Measurements from ENCODE around the gene PLD3. TPM values are rescaled to one million over a fixed set of nuclear protein-coding genes. Genes with fewer than 3 reads are reported as not detected.
A peak's percentile ranks its signal among the peaks of the same experiment; 100 is the strongest.

Gene PLD3
- polyA plus RNA-seq, 1 donor: 272 TPM

DNA sequence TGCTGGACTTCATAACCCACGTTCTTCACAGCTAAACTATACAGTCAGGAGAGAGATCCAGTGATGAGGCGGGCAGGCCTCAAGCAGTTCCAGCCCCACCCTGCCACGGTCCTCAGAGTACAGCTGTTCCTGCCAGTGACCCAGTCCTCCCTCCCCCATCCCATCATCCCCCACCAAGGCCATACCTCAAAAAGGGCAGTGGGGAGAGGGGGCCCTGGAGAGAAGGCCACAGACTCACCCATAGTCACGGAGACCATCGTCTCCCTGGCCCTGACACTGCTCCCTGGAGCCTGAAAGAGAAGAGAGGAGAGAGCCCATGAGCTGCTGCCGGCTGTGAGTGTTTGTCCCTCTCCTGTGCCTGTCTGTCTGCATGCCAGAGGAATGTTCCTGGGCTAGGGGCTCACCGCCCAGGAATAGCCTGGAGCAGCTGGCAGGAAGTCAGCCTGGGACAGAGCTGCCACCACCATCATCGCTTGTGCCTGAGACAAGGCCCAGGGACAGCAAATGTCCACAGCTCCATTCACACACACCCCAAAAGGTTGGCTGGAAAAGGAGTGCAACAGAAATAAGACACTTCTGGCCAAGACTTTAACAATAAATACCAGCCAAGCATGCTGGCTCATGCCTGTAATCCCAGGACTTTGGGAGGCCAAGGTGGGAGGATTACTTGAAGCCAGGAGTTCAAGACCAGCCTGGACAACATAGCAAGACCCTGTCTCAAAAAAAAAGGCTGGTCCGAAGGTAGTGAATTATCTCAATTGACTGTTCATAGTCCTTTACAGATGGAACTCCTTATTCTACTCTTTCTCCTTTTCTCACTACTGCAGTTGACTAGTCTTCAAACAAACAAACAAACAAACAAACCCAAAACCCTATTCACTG is 6.7 kb upstream of the PLD3 start:
- Histone ChIP-seq H3K27ac (ENCODE audit: low read length) (no peak overlapping the region), H3K9me3 (ENCODE audit: control insufficient read depth, low read depth, low read length) (no peaks in the 10 kb centered on the region), H3K4me1 (ENCODE audit: control insufficient read depth, insufficient read depth, low read length) (no peaks in the 10 kb centered on the region), H3K27me3 (ENCODE audit: control insufficient read depth, insufficient read depth, low read length) (no peaks in the 10 kb centered on the region), H3K4me3 (ENCODE audit: low read length) (no peak overlapping the region), H3K36me3 (ENCODE audit: control insufficient read depth, insufficient read depth, low read length) (no peaks in the 10 kb centered on the region)
- no peak for DNase-seq
- no CpG with 5 or more reads among the region's 9 CpGs for WGBS (ENCODE audit: insufficient coverage, low lambda C conversion rate)

- H3K4me3 ChIP-seq (ENCODE audit: low read length): no peak overlapping the region
- no peak overlapping the region for H3K27ac ChIP-seq (ENCODE audit: low read length)
- no peak for DNase-seq
- H3K36me3 ChIP-seq (ENCODE audit: control insufficient read depth, insufficient read depth, low read length): no peaks in the 10 kb centered on the region
- no peaks in the 10 kb centered on the region for H3K9me3 ChIP-seq (ENCODE audit: control insufficient read depth, low read depth, low read length)
- H3K4me1 ChIP-seq (ENCODE audit: control insufficient read depth, insufficient read depth, low read length): no peaks in the 10 kb centered on the region
- H3K27me3 ChIP-seq (ENCODE audit: control insufficient read depth, insufficient read depth, low read length): no peaks in the 10 kb centered on the region
- 100% methylated on average over 2 of the region's 11 CpGs for WGBS (ENCODE audit: insufficient coverage, low lambda C conversion rate)
Observed at GRCh38 chr19:40342644-40343311, 5.7 kb upstream of the PLD3 start.

GRCh38 chr19:40344422-40344821 is 4.1 kb upstream of the PLD3 start:
- no peaks in the 10 kb centered on the region for H3K36me3 ChIP-seq (ENCODE audit: control insufficient read depth, insufficient read depth, low read length)
- no peaks in the 10 kb centered on the region for H3K9me3 ChIP-seq (ENCODE audit: control insufficient read depth, low read depth, low read length)
- no peak for DNase-seq
- H3K4me3 ChIP-seq (ENCODE audit: low read length): no peak overlapping the region
- H3K4me1 ChIP-seq (ENCODE audit: control insufficient read depth, insufficient read depth, low read length): no peaks in the 10 kb centered on the region
- no peaks in the 10 kb centered on the region for H3K27me3 ChIP-seq (ENCODE audit: control insufficient read depth, insufficient read depth, low read length)
- no CpG with 5 or more reads among the region's 7 CpGs for WGBS (ENCODE audit: insufficient coverage, low lambda C conversion rate)
- no peak overlapping the region for H3K27ac ChIP-seq (ENCODE audit: low read length)

DNA sequence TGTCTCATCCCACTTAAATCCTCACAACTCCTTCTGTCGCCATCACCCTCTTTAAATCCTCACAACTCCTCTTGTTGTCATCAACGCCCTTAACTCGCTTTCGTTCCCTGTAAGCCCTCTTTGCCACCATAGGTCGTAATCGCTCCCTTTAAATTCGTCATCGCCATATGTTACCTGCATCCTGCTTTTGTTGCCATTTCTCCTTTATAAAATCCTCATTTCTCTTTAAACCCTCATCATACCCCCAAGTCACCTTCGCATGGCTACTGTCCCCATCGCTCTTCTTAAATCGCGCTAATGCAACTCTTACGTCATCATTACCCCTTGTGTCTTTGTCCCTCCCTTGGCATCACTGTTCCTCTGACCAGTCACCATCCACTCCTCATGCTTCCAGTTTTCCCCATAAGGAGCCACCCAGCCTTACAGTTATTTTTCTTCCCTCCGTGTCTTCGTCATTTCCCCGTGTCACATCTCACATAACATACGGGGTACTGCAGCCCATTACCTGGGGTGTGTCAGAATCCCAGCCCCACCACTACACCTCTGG is 539 bp downstream of the PLD3 start:
- H3K4me3 ChIP-seq (ENCODE audit: low read length): peak overlapping the region; percentile 76
- H3K4me1 ChIP-seq (ENCODE audit: control insufficient read depth, insufficient read depth, low read length): no peaks in the 10 kb centered on the region
- no peaks in the 10 kb centered on the region for H3K27me3 ChIP-seq (ENCODE audit: control insufficient read depth, insufficient read depth, low read length)
- H3K27ac ChIP-seq (ENCODE audit: low read length): peak overlapping the region; percentile 0
- H3K9me3 ChIP-seq (ENCODE audit: control insufficient read depth, low read depth, low read length): no peaks in the 10 kb centered on the region
- H3K36me3 ChIP-seq (ENCODE audit: control insufficient read depth, insufficient read depth, low read length): no peaks in the 10 kb centered on the region
- peak; percentile 11 to 56 for DNase-seq
- 11% methylated on average over 12 of the region's 17 CpGs for WGBS (ENCODE audit: insufficient coverage, low lambda C conversion rate)

GRCh38 chr19:40355975-40356680 is 7.6 kb downstream of the PLD3 start:
- 100% methylated on average over 3 of the region's 9 CpGs for WGBS (ENCODE audit: insufficient coverage, low lambda C conversion rate)

GRCh38 chr19:40356681-40357595 is 8.4 kb downstream of the PLD3 start:
- 81% methylated on average over 5 of the region's 6 CpGs for WGBS (ENCODE audit: insufficient coverage, low lambda C conversion rate)
- no peak for DNase-seq
- Histone ChIP-seq H3K4me1 (ENCODE audit: control insufficient read depth, insufficient read depth, low read length) (no peaks in the 10 kb centered on the region), H3K36me3 (ENCODE audit: control insufficient read depth, insufficient read depth, low read length) (peaks cover 3% of the 10 kb centered on the region), H3K9me3 (ENCODE audit: control insufficient read depth, low read depth, low read length) (no peaks in the 10 kb centered on the region), H3K4me3 (ENCODE audit: low read length) (no peak overlapping the region), H3K27me3 (ENCODE audit: control insufficient read depth, insufficient read depth, low read length) (no peaks in the 10 kb centered on the region), H3K27ac (ENCODE audit: low read length) (no peak overlapping the region)

More at GRCh38 chr19:40355975-40356680, 7.6 kb downstream of the PLD3 start:
- Histone ChIP-seq H3K27ac (ENCODE audit: low read length) (no peak overlapping the region), H3K27me3 (ENCODE audit: control insufficient read depth, insufficient read depth, low read length) (no peaks in the 10 kb centered on the region), H3K4me3 (ENCODE audit: low read length) (no peak overlapping the region), H3K36me3 (ENCODE audit: control insufficient read depth, insufficient read depth, low read length) (peaks cover 3% of the 10 kb centered on the region), H3K4me1 (ENCODE audit: control insufficient read depth, insufficient read depth, low read length) (no peaks in the 10 kb centered on the region), H3K9me3 (ENCODE audit: control insufficient read depth, low read depth, low read length) (no peaks in the 10 kb centered on the region)
- DNase-seq: no peak

GRCh38 chr19:40357640-40358039 is 9.1 kb downstream of the PLD3 start:
- no peak for DNase-seq
- Histone ChIP-seq H3K36me3 (ENCODE audit: control insufficient read depth, insufficient read depth, low read length) (peaks cover 3% of the 10 kb centered on the region), H3K4me3 (ENCODE audit: low read length) (no peak overlapping the region), H3K9me3 (ENCODE audit: control insufficient read depth, low read depth, low read length) (no peaks in the 10 kb centered on the region), H3K27ac (ENCODE audit: low read length) (no peak overlapping the region), H3K27me3 (ENCODE audit: control insufficient read depth, insufficient read depth, low read length) (no peaks in the 10 kb centered on the region), H3K4me1 (ENCODE audit: control insufficient read depth, insufficient read depth, low read length) (no peaks in the 10 kb centered on the region)
- WGBS (ENCODE audit: insufficient coverage, low lambda C conversion rate): no CpG with 5 or more reads among the region's 3 CpGs

DNA sequence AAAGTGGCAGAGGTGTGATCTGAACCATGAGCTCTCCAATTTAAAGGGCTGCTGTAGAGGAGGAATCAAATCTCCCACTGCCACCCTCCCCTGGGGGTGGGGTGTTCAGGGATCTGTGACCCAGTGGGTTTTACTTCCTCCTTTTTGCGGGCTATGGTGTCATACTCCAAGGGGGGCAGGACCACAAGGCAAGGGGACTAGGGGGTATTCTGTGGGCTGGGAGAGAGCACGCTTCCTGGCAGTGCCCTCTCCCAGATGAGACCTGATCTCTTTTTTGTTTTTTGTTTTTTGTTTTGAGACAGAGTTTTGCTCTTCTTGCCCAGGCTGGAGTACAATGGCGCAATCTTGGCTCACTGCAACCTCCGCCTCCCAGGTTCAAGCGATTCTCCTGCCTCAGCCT is 10.3 kb downstream of the PLD3 start:
- no peak for DNase-seq
- H3K27ac ChIP-seq (ENCODE audit: low read length): no peak overlapping the region
- no peak overlapping the region for H3K4me3 ChIP-seq (ENCODE audit: low read length)
- no peaks in the 10 kb centered on the region for H3K4me1 ChIP-seq (ENCODE audit: control insufficient read depth, insufficient read depth, low read length)
- no CpG with 5 or more reads among the region's 5 CpGs for WGBS (ENCODE audit: insufficient coverage, low lambda C conversion rate)
- no peaks in the 10 kb centered on the region for H3K9me3 ChIP-seq (ENCODE audit: control insufficient read depth, low read depth, low read length)
- no peaks in the 10 kb centered on the region for H3K27me3 ChIP-seq (ENCODE audit: control insufficient read depth, insufficient read depth, low read length)
- H3K36me3 ChIP-seq (ENCODE audit: control insufficient read depth, insufficient read depth, low read length): peaks cover 3% of the 10 kb centered on the region

GRCh38 chr19:40360020-40360707 is 11.7 kb downstream of the PLD3 start:
- peaks cover 3% of the 10 kb centered on the region for H3K36me3 ChIP-seq (ENCODE audit: control insufficient read depth, insufficient read depth, low read length)
- no CpG with 5 or more reads among the region's 13 CpGs for WGBS (ENCODE audit: insufficient coverage, low lambda C conversion rate)
- H3K27ac ChIP-seq (ENCODE audit: low read length): no peak overlapping the region
- no peaks in the 10 kb centered on the region for H3K9me3 ChIP-seq (ENCODE audit: control insufficient read depth, low read depth, low read length)
- H3K27me3 ChIP-seq (ENCODE audit: control insufficient read depth, insufficient read depth, low read length): no peaks in the 10 kb centered on the region
- no peak overlapping the region for H3K4me3 ChIP-seq (ENCODE audit: low read length)
- DNase-seq: no peak
- H3K4me1 ChIP-seq (ENCODE audit: control insufficient read depth, insufficient read depth, low read length): no peaks in the 10 kb centered on the region

Data from large intestine (tissue), 3 donors.